Stimulated activated naive CD4-positive, alpha-beta T cell treated with Interleukin-2 at 50 U/mL for 16 hours (primary cell): ENCODE data around the gene DLX2.
A peak's percentile ranks its signal among the peaks of the same experiment; 100 is the strongest.
"Not testable (repeated sequence)": the region's sequence is repeated elsewhere in the genome, so short reads cannot be mapped to it uniquely, and the experiment has no call there.

Experiments used
- DNase-seq: peaks from one replicate; lab custom pipeline; 2025; lab: John Stamatoyannopoulos, UW

The DLX2 gene

GRCh38 chr2:172102391-172103359, at the start of gene DLX2:
Gene DLX2, minus strand, starts transcription at chr2:172102900. Its CDS starts 362 bp downstream, at chr2:172102538.
- DNase-seq: peak; percentile 55

- DNase-seq: no peak
These were observed 45.4 kb upstream of the DLX2 start for GRCh38 chr2:172147944-172148650.

- DNase-seq: no peak
These were observed 41.1 kb upstream of the DLX2 start for GRCh38 chr2:172143817-172144216.

- DNase-seq: not testable (repeated sequence)
These were observed 36.0 kb upstream of the DLX2 start for GRCh38 chr2:172138727-172139126.

GRCh38 chr2:172137943-172138342, 35.2 kb upstream of the DLX2 start:
- no peak for DNase-seq

- DNase-seq: no peak
These were observed 34.4 kb upstream of the DLX2 start for GRCh38 chr2:172137109-172137508.

- DNase-seq: no peak
These were observed 32.7 kb upstream of the DLX2 start for GRCh38 chr2:172135446-172135845.

GRCh38 chr2:172134270-172134669, 31.6 kb upstream of the DLX2 start:
- no peak for DNase-seq

GRCh38 chr2:172131713-172132555, 29.2 kb upstream of the DLX2 start:
- DNase-seq: no peak

- no peak for DNase-seq
These were observed 26.7 kb upstream of the DLX2 start for GRCh38 chr2:172129404-172129803.

GRCh38 chr2:172128484-172128883, 25.8 kb upstream of the DLX2 start:
- no peak for DNase-seq

GRCh38 chr2:172120118-172120517, 17.4 kb upstream of the DLX2 start:
- DNase-seq: no peak

- no peak for DNase-seq
These were observed 16.4 kb upstream of the DLX2 start for GRCh38 chr2:172119089-172119488.

- DNase-seq: no peak
These were observed 13.4 kb upstream of the DLX2 start for GRCh38 chr2:172116107-172116506.

- no peak for DNase-seq
These were observed 11.9 kb upstream of the DLX2 start for GRCh38 chr2:172114579-172114978.

GRCh38 chr2:172114176-172114575, 11.5 kb upstream of the DLX2 start:
- DNase-seq: not testable (repeated sequence)

- DNase-seq: no peak
These were observed 10.9 kb upstream of the DLX2 start for GRCh38 chr2:172113617-172114016.

GRCh38 chr2:172109988-172110811, 7.5 kb upstream of the DLX2 start:
- no peak for DNase-seq

- no peak for DNase-seq
These were observed 6.7 kb upstream of the DLX2 start for GRCh38 chr2:172109256-172109987.

GRCh38 chr2:172108587-172108930, 5.9 kb upstream of the DLX2 start:
- DNase-seq: no peak
